ENCODE data around the gene LRRC2.
"Not testable (repeated sequence)": the region's sequence is repeated elsewhere in the genome, so short reads cannot be mapped to it uniquely, and the experiment has no call there.

Gene LRRC2

GRCh38 chr3:46580675-46581074 is 14.6 kb upstream of the LRRC2 start:
- DNase-seq, result no peak

DNA sequence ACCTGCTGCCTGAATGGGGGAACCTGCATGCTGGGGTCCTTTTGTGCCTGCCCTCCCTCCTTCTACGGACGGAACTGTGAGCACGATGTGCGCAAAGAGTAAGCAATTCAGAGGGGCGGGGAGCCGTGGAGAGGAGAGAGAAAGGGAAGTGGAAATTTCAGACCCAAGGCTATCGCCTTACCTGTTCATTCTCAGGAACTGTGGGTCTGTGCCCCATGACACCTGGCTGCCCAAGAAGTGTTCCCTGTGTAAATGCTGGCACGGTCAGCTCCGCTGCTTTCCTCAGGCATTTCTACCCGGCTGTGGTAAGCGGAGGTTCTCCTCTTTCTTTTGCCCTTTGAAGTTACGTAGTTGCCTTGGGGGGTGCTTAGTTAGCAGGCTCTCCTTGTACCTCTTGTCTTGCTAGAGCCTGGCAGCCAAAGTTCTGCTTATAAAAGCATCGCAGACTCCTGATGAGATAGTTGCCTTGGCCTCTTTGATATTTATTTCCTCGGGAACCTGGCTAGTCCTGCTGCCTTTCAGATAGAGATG is 13.7 kb upstream of the LRRC2 start:
- no peak for DNase-seq

GRCh38 chr3:46578973-46579755 is 13.1 kb upstream of the LRRC2 start:
- no peak for DNase-seq

DNA sequence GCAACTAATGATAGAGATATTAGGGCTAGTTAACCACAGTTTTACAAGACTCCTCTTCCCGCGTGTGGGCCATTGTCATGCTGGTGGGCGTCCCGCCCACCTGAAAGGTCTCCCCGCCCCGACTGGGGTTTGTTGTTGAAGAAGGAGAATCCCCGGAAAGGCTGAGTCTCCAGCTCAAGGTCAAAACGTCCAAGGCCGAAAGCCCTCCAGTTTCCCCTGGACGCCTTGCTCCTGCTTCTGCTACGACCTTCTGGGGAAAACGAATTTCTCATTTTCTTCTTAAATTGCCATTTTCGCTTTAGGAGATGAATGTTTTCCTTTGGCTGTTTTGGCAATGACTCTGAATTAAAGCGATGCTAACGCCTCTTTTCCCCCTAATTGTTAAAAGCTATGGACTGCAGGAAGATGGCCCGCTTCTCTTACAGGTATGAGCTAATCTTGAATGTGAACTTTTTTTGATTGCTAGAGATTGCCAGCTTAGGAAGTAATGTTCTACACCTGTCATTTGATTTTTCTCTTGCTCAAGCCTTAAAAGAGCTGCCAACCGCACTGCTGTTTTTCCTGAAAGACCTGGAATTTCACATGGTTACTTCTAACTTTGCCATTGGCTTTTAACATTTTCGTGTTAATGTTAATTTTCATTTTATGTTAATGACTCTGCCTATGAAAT is 11.6 kb upstream of the LRRC2 start:
- not testable (repeated sequence) for DNase-seq

DNA sequence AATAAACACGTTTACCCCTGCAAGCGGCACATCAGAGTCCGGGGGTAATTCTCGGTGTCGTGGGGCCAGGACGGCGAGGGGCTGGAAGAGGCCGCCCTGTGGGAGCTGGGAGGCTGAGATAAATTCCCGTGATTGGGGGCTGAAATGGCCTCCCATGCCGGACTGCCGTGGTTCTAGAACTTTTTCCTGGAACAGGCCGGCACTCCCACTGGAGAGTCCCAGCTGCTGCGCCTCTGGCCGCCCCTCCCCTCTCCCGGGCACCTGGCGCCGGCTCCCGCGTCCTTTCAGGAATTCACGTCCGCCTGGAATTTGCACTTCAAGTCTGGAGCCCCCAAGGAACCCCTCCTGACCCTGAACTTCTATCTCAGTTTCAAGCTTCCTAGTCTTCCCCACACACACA is 10.8 kb upstream of the LRRC2 start:
- DNase-seq, result no peak

DNA sequence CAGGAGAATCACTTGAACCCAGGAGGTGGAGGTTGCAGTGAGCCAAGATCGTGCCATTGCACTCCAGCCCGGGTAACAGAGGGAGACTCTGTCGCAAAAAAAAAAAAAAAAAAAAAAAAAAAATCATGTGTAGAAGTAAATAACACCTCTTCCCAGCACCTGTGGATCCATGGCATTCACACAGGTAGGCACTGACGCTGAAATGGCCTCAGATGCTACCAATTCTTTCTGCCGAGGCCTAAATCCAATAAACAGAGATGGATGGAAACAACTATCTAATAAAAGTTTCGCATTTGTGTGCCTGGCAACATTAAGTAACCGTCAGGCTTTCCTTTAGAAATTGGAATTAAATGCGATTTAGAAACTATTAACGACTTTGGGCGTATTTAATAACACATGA is 10.3 kb upstream of the LRRC2 start:
- DNase-seq, result no peak

DNA sequence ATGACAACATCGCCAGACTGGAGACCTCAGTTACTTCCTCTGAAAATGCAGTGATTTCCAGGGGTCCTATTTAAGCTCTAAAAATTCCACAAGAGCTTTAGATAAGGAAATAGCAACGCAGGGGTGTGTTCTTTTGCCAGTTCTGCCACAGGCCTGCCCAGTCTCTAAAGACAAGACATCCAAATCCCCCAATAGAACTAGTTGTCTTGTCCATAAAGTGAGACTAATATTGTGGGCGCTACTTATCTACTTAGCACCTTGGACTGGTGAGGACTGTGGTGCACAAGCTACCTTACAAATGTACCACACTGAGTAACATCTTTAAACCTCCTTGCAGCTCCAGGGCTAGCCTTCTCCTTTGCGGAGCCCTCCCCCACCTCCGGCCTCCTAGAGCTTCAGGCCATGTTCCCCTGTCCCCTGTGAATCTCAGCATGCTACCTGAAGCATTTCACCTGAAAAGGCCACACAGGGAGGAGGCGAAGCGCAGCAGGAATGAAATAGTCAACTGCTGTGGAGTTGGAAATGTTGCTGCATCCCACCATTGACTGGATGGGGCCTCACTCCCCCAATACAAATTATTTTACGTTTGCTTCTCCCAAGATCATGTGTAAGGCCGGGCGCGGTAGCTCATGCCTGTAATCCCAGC is 9.6 kb upstream of the LRRC2 start:
- no peak for DNase-seq

- no peak for DNase-seq
Measured at GRCh38 chr3:46574881-46575576, 8.9 kb upstream of the LRRC2 start.

DNA sequence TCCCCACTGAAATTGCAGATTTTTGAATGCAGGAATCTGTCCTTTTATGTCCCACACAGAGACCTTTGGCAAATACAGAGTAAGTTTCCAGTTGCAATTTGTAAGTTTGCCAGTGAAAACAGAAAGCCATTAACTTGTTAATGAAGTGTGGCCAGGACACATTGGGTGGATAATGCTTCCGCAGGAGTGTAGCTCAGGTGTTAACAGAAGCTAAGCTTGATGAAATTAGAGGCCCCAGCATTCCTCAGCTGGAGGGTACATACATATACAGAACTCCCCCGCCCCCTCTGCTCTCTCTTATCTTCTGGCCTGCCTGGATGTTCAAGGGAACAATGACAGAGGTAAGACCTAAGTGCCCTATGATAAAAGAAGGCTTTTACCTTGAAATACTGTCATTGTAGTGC is 8.1 kb upstream of the LRRC2 start:
- no peak for DNase-seq

- DNase-seq, result no peak
Measured at GRCh38 chr3:46573701-46574100, 7.6 kb upstream of the LRRC2 start.

DNA sequence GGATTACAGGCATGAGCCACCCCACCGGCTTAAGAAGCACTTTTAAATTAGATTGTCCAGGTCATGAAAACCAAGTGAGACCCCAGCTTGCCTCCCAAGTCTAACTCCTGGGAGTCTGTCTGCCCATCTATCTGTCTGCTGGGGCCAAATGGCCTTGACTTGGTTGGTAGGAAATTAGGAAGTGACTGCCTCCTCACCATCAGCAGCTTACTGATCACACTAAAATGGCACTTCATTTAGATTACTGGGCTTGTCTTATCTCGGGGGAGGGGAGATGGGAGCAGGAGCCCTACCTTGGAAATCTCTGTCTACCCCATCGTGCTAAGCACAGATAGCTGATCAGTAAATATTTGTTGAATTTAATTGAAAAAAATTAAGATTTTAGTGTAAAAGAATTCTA is 5.6 kb upstream of the LRRC2 start:
- DNase-seq, result no peak

GRCh38 chr3:46565607-46566039 is 479 bp downstream of the LRRC2 start:
- DNase-seq, result no peak

GRCh38 chr3:46565077-46565476 is 1.0 kb downstream of the LRRC2 start:
- DNase-seq, result no peak

- no peak for DNase-seq
Measured at GRCh38 chr3:46564190-46565021, 1.7 kb downstream of the LRRC2 start.

DNA sequence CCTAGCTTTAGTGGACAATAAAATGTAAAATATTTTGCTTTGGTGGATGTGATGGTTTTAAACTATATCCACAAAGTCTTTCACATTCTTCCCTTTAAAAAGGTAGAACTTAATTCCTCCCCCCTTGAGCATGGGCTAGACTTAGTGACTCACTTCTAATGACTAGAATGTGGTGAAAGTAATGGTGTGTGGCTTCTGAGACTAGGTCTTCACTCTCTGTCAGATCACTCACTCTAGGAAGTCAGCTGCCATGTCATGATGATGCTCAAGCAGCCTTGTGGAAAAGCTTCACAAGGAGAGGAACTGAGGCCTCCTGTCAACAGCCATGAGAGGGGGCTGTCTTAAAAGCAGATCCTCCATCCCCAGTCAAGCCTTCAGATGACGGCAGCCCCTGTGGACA is 4.2 kb downstream of the LRRC2 start:
- no peak for DNase-seq

DNA sequence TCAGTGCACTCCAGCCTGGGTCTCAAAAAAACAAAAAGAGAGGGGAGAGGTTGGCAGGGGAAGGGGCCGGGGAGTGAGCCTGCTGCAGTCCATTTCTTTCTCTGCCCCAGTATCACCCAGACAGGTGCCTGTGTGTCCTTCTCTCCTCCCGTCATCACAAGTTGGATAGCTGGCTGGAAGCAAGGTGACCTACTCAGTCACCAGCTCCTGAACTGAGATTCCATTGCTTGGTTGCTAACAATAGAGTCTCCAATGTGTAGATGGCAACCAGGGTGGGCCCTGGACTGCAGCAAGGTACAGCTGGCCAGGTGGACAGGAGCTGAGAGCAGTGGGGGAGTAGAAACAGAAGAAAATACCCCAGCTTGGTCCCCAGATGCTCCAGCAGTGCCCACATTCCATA is 4.6 kb downstream of the LRRC2 start:
- DNase-seq, result no peak

DNA sequence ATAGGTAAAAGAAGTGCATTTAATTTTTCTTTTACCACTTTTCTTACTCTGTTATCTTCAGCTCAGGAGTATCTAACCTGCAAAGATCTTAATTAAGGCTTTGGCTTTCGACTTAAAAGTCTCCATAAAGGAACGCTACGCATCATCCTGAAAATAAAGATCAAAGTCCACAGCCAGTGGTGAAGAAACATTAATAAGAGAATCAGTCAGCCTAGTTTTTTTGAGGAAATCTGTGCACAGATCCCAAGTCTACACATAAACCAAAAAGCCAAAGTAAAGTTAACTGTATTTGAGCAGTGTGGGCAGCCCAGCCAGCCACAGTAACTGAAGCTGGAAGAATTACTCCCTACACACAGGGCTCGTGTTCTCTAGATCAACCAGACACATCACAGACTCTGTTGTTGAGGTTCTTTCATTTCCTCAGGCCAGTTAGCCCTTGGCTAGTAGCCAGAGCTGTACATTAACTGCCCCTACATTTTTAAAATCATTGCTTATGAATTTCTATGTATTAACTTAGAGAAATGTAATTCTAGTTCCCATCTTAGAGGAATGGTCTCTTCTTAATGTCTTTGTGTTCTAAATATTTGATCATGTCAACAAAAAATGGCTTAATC is 6.9 kb downstream of the LRRC2 start:
- no peak for DNase-seq

- DNase-seq, result peak in 3 of 4 experiments; percentile 25 to 62 (median 40)
Measured at GRCh38 chr3:46558184-46559043, 7.7 kb downstream of the LRRC2 start.

GRCh38 chr3:46557814-46558183 is 8.3 kb downstream of the LRRC2 start:
- no peak for DNase-seq

- DNase-seq, result no peak
Measured at GRCh38 chr3:46553154-46553553, 12.9 kb downstream of the LRRC2 start.

DNA sequence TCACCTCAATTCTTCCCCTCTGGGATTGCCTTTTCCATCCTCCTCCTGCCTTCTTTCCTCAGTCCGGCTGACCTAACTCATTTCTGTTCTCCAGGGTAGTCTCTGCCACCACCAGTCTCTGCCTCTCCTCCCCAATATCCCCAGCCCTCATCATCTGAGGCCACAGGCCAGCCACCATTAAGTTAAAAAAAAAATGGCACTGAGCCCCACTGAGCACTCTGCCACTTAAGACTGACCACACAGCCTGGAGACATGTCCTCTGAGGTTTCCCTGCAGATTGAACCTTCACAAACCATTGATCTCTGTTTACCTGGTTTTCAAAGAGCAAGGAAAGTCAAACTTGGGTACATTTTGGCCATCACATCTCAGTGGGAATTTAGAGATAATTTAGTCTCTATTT is 13.6 kb downstream of the LRRC2 start:
- DNase-seq, result no peak

Data from activated naive CD4-positive, alpha-beta T cell (primary cell).